HL-60 (cell line): ENCODE measurements around the gene KANSL1.

ENCODE experiments used
- SPI1 ChIP-seq: IDR thresholded peaks from 2 replicates; pipeline ENCODE4 v1.6.1; 2012; ENCODE audit warnings: low read depth, mild to moderate bottlenecking, borderline replicate concordance
- TF ChIP-seq, protein P1 (sequence below): IDR thresholded peaks from one replicate; pipeline ENCODE4 v1.5.1; 2011; ENCODE audit warnings: low read length, control low read depth, inconsistent platforms; ENCODE audit not compliant: insufficient read depth

DNA sequence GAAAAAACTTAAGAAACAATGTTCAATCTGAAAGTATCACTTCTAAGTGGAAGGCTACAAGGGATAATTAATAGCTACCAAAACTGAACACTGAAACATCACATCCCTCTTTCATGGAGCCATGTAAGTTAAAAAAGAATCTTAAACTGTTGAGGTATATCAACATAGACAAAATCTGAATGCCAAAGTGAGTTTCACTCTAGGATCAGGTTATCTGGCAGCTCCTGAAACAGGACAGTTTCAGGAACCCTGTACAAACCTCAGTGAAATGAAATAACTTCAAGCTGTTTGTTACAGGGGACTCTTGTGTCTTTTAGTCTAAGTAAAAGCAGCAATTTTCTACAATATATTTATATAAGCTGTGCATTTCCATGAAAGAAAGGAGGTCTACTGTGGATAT lies 73.2 kb downstream of the KANSL1 start:
- TF ChIP-seq, protein P1, sequence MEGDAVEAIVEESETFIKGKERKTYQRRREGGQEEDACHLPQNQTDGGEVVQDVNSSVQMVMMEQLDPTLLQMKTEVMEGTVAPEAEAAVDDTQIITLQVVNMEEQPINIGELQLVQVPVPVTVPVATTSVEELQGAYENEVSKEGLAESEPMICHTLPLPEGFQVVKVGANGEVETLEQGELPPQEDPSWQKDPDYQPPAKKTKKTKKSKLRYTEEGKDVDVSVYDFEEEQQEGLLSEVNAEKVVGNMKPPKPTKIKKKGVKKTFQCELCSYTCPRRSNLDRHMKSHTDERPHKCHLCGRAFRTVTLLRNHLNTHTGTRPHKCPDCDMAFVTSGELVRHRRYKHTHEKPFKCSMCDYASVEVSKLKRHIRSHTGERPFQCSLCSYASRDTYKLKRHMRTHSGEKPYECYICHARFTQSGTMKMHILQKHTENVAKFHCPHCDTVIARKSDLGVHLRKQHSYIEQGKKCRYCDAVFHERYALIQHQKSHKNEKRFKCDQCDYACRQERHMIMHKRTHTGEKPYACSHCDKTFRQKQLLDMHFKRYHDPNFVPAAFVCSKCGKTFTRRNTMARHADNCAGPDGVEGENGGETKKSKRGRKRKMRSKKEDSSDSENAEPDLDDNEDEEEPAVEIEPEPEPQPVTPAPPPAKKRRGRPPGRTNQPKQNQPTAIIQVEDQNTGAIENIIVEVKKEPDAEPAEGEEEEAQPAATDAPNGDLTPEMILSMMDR = no peak
- no peak for TF ChIP-seq SPI1
